Osteoblast (primary cell): ENCODE data around the gene TBCD. TPM values are rescaled to one million over a fixed set of nuclear protein-coding genes. Genes with fewer than 3 reads are reported as not detected.
"Not testable (repeated sequence)": the region's sequence is repeated elsewhere in the genome, so short reads cannot be mapped to it uniquely, and the experiment has no call there.

ENCODE experiments used
- DNase-seq: peaks from one replicate; pipeline ENCODE4 v3.0.0; 2011; ENCODE audit warnings: low spot score, mixed read lengths; ENCODE audit not compliant: insufficient read length; ENCODE audit errors: missing footprints
- H2AFZ ChIP-seq: 2 replicates; pipeline ENCODE4 v1.6.0; 2011; ENCODE audit warnings: mild to moderate bottlenecking, low read length
- H3K27ac ChIP-seq: 2 replicates; pipeline ENCODE4 v1.5.1; 2011; ENCODE audit warnings: mild to moderate bottlenecking, low read depth, low read length, moderate library complexity
- H3K27me3 ChIP-seq: 2 replicates; pipeline ENCODE4 v1.6.0; 2012; ENCODE audit warnings: mild to moderate bottlenecking, control low read depth, inconsistent platforms, low read length, moderate library complexity; ENCODE audit not compliant: insufficient read depth
- H3K36me3 ChIP-seq: 2 replicates; pipeline ENCODE4 v1.5.1; 2011; ENCODE audit warnings: mild to moderate bottlenecking, low read length, control low read depth, moderate library complexity; ENCODE audit not compliant: insufficient read depth
- H3K4me1 ChIP-seq: 2 replicates; pipeline ENCODE4 v1.5.1; 2011; ENCODE audit warnings: mild to moderate bottlenecking, low read length, control low read depth, moderate library complexity; ENCODE audit not compliant: insufficient read depth
- H3K4me2 ChIP-seq: 2 replicates; pipeline ENCODE4 v1.6.0; 2011; ENCODE audit warnings: mild to moderate bottlenecking, low read length; ENCODE audit not compliant: insufficient read depth
- H3K4me3 ChIP-seq: fragments of 200-600 bp; sonication (generic); 3 replicates; pipeline ENCODE4 v1.5.1; 2012; ENCODE audit warnings: mild to moderate bottlenecking, low read length, inconsistent platforms; ENCODE audit not compliant: insufficient read depth
- H3K79me2 ChIP-seq: 2 replicates; pipeline ENCODE4 v1.6.0; 2012; ENCODE audit warnings: mild to moderate bottlenecking, low read length, control low read depth, inconsistent platforms; ENCODE audit not compliant: insufficient read depth
- H3K9me3 ChIP-seq: 2 replicates; pipeline ENCODE4 v1.5.1; 2011; ENCODE audit warnings: low read depth, low read length, control low read depth
- H4K20me1 ChIP-seq: 2 replicates; pipeline ENCODE4 v1.6.0; 2012; ENCODE audit warnings: mild to moderate bottlenecking, low read length, control low read depth; ENCODE audit not compliant: insufficient read depth
- total RNA-seq: library from RNA; depleted of rRNA; stranded (reverse); fragments of >200 nt; gene quantifications from 2 replicates; pipeline ENCODE4 v1.2.3, GENCODE V29; 2012
- TF ChIP-seq, protein P1 (sequence below): IDR thresholded peaks from 2 replicates; pipeline ENCODE4 v1.5.1; 2011; ENCODE audit warnings: mild to moderate bottlenecking, low read depth, low read length, moderate library complexity; ENCODE audit errors: extremely low read depth

Gene TBCD
- total RNA-seq, 1 donor = 29.0 TPM

DNA sequence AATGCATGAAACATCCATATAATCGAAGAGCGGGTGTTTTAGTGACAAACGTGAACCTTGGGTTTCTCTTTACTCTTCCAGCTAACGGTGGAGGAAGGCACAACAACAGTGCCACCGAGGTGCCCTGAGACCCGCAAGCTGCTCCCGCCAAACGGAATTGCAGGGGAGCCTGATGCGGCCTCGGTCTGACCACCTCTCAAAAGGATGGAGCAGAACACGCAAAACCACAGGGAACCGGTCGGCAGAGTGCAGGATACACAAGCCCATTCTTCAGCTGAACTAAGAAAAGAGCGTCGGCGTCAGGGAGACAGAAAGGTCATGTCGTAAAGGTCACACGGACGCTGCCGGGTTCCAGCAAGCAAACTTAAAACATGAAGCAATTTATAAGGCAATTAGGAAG is 197.5 kb downstream of the TBCD start:
- H3K36me3 ChIP-seq = peaks cover 9% of the 10 kb centered on the region
- H3K79me2 ChIP-seq = no peaks in the 10 kb centered on the region
- no peak overlapping the region for H2AFZ ChIP-seq
- no peak for DNase-seq
- H3K27me3 ChIP-seq = no peaks in the 10 kb centered on the region
- TF ChIP-seq, protein P1, sequence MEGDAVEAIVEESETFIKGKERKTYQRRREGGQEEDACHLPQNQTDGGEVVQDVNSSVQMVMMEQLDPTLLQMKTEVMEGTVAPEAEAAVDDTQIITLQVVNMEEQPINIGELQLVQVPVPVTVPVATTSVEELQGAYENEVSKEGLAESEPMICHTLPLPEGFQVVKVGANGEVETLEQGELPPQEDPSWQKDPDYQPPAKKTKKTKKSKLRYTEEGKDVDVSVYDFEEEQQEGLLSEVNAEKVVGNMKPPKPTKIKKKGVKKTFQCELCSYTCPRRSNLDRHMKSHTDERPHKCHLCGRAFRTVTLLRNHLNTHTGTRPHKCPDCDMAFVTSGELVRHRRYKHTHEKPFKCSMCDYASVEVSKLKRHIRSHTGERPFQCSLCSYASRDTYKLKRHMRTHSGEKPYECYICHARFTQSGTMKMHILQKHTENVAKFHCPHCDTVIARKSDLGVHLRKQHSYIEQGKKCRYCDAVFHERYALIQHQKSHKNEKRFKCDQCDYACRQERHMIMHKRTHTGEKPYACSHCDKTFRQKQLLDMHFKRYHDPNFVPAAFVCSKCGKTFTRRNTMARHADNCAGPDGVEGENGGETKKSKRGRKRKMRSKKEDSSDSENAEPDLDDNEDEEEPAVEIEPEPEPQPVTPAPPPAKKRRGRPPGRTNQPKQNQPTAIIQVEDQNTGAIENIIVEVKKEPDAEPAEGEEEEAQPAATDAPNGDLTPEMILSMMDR = no peak
- H3K27ac ChIP-seq = no peak overlapping the region
- H4K20me1 ChIP-seq = no peaks in the 10 kb centered on the region
- H3K4me3 ChIP-seq = no peak overlapping the region
- no peak overlapping the region for H3K4me2 ChIP-seq
- peaks cover 7% of the 10 kb centered on the region for H3K9me3 ChIP-seq
- H3K4me1 ChIP-seq = no peaks in the 10 kb centered on the region

DNA sequence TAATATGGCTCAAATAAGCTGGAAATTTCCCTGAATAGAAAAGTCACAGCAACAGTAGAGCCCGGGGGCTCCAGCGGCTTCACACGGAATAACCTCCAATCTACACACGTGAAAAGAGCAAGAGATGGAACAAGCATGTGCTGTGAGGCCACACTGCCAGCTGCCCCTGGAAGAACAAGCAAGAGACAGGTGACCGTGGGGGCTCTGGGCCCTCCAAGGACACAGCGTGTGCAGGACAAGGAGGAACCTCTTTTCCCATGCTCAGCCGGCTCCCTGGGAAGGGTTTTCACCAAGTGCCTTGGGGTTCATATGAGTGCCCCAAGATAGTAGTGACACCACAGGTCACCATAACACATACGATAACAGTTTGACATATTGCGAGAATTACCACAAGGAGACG is 198.1 kb downstream of the TBCD start:
- Histone ChIP-seq H4K20me1 (no peaks in the 10 kb centered on the region), H3K36me3 (peaks cover 9% of the 10 kb centered on the region), H3K79me2 (no peaks in the 10 kb centered on the region), H2AFZ (no peak overlapping the region), H3K9me3 (peaks cover 4% of the 10 kb centered on the region), H3K4me2 (no peak overlapping the region), H3K27me3 (no peaks in the 10 kb centered on the region), H3K27ac (no peak overlapping the region), H3K4me3 (no peak overlapping the region), H3K4me1 (no peaks in the 10 kb centered on the region)
- TF ChIP-seq, protein P1 = no peak
- DNase-seq = no peak

DNA sequence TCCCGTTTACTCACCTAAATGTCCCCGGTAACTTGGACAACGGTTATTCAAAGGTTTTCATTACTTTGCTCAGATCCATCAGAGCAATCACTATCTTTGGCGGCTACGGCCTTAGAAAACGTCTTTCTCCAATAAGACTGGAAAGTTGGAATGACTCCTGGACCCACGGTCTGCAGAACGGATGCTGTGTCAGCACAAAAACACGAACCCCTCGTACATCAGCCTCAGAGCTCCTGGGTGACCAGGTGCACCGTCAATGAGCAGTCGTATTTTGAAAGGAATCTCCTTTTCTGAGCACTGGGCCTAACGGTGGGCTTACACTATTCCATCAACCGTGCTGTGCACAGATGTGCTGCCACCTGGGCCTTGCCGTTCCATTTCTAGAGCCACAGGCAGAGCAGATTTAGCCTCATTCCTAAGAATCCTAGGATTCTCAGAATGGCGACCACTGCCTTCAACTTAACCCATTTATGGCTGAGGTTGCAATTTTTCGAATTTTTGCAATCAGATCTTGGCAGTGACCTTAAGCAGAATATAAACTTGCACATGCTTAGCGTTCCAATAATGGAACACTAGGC is 198.7 kb downstream of the TBCD start:
- H3K4me2 ChIP-seq = no peak overlapping the region
- DNase-seq = no peak
- no peaks in the 10 kb centered on the region for H3K9me3 ChIP-seq
- H3K79me2 ChIP-seq = no peaks in the 10 kb centered on the region
- no peak overlapping the region for H2AFZ ChIP-seq
- H3K27me3 ChIP-seq = no peaks in the 10 kb centered on the region
- H4K20me1 ChIP-seq = no peaks in the 10 kb centered on the region
- no peak overlapping the region for H3K4me3 ChIP-seq
- H3K36me3 ChIP-seq = peaks cover 4% of the 10 kb centered on the region
- no peak overlapping the region for H3K27ac ChIP-seq
- H3K4me1 ChIP-seq = no peaks in the 10 kb centered on the region
- TF ChIP-seq, protein P1 = no peak

DNA sequence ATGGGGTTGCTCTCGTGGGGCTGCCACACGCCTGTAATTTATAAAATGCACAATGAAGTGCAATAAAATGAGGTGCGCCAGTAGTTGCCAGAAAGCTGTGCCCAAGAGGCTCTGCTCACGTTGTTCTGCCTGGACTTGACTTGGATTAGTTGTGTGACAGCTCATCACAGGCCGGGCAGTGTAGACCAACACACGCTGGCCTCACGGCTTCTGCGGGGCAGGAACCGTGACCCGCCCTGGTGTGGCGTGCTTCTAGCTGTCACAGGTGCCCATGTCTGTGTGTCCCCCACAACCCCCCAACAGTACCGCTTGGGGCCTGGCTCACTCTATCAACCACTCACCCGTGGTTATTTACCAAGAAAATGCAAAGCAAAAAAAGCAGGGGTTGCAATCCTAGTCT is 200.2 kb downstream of the TBCD start:
- Histone ChIP-seq H3K36me3 (no peaks in the 10 kb centered on the region), H3K4me2 (no peak overlapping the region), H3K9me3 (no peaks in the 10 kb centered on the region), H3K27me3 (no peaks in the 10 kb centered on the region), H3K79me2 (no peaks in the 10 kb centered on the region), H3K4me3 (no peak overlapping the region), H3K27ac (no peak overlapping the region), H4K20me1 (no peaks in the 10 kb centered on the region), H2AFZ (no peak overlapping the region), H3K4me1 (no peaks in the 10 kb centered on the region)
- TF ChIP-seq, protein P1 = no peak
- DNase-seq = no peak

DNA sequence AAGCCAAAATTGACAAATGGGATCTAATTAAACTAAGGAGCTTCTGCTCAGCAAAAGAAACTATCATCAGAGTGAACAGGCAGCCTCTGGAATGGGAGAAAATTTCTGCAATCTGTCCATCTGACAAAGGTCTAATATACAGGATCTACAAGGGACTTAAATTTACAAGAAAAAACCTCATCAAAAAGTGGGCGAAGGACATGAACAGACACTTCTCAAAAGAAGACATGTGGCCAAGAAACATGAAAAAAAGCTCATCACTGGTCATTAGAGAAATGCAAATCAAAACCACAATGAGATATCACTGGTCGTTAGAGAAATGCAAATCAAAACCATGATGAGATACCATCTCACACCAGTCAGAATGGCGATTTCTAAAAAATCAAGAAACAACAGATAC is 203.2 kb downstream of the TBCD start:
- not testable (repeated sequence) for H3K4me1 ChIP-seq, H3K27ac ChIP-seq, H2AFZ ChIP-seq, DNase-seq, H4K20me1 ChIP-seq, H3K27me3 ChIP-seq, H3K4me3 ChIP-seq, H3K9me3 ChIP-seq, H3K79me2 ChIP-seq, H3K36me3 ChIP-seq, H3K4me2 ChIP-seq

DNA sequence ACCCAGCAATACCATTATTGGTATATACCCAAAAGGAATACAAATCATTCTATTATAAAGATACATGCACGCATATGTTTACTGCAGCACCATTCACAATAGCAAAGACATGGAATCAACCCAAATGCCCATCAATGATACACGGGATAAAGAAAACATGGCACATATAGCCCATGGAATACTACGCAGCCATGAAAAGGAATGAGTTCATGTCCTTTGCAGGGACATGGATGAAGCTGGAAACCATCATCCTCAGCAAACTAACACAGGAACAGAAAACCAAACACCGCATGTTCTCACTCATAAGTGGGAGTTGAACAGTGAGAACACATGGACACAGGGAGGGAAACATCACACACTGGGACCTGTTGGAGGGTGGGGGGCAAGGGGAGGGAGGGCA is 203.8 kb downstream of the TBCD start:
- not testable (repeated sequence) for H4K20me1 ChIP-seq, H3K27me3 ChIP-seq, H3K36me3 ChIP-seq, DNase-seq, H3K9me3 ChIP-seq, H3K4me2 ChIP-seq, H3K79me2 ChIP-seq, H2AFZ ChIP-seq, H3K27ac ChIP-seq, H3K4me3 ChIP-seq, H3K4me1 ChIP-seq
